ENCODE data around the gene NPFFR1. TPM values are rescaled to one million over a fixed set of nuclear protein-coding genes. Genes with fewer than 3 reads are reported as not detected.
"Not testable (repeated sequence)": the region's sequence is repeated elsewhere in the genome, so short reads cannot be mapped to it uniquely, and the experiment has no call there.

The NPFFR1 gene
- total and polyA plus RNA-seq, 2 experiments from 2014 or later = 0.03 to 0.05 TPM

DNA sequence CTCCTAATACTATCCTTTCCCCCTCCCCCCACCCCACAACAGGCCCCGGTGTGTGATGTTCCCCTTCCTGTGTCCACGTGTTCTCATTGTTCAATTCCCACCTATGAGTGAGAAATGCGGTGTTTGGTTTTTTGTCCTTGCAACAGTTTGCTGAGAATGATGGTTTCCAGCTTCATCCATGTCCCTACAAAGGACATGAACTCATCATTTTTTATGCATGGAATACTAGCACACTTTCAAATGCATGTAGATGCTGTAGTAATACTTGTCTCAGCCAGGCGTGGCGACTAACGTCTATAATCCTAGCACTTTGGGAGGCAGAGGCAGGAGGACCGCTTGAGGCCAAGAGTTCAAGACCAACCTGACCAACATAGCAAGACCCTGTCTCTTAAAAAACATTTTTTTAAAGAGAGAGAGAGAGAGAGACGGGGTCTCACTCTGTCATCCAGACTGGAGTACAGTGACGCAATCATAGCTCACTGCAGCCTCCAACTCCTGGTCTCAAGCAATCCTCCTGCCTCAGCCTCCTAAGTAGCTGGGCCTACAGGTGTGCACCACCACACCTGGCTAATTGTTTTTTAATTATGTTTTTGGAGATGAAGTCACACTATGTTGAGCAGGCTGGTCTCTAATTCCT is 60.9 kb downstream of the NPFFR1 start:
- H3K27ac Mint-ChIP-seq; H3K4me3 ChIP-seq; H3K4me2 ChIP-seq; H3K36me3 ChIP-seq (ENCODE audit: insufficient read depth); H3K9me3 Mint-ChIP-seq; H3K4me1 ChIP-seq (ENCODE audit: insufficient read depth); H3K36me3 Mint-ChIP-seq (ENCODE audit: low read depth); DNase-seq (ENCODE audit: low spot score); H3K27me3 ChIP-seq (ENCODE audit: insufficient read depth); H3K27me3 Mint-ChIP-seq (ENCODE audit: insufficient read depth, low read depth, poor library complexity); H2AFZ ChIP-seq; H3K4me1 Mint-ChIP-seq; H3K9me2 ChIP-seq (ENCODE audit: insufficient read depth); H3F3A ChIP-seq (replicated peaks; ENCODE audit: low read depth); H3K4me3 Mint-ChIP-seq; H3K27ac ChIP-seq (ENCODE audit: low read depth); ATAC-seq: not testable (repeated sequence)
- Histone ChIP-seq H3K79me2 (replicated peaks; ENCODE audit: insufficient read depth) (peaks cover 37% of the 10 kb centered on the region), H4K20me1 (replicated peaks; ENCODE audit: insufficient read depth) (peaks cover 15% of the 10 kb centered on the region)

DNA sequence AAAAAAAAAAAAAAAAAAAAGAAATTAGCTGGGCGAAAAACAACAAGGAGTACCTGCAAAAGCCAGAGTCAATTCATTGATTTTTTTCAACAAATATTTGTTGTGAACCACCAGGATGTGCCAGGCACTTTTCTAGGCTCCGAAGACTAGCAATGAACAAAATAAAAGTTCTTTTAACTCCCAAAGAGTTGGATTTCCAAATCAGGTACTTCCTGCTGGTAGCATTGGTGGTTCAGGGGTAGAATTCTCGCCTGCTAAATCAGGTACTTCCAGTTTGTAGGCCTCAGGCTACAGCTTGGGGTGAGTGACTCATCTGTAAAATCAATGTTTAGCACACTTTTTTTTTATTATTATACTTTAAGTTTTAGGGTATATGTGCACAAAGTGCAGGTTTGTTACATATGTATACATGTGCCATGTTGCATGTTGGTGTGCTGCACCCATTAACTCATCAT is 61.4 kb downstream of the NPFFR1 start:
- H4K20me1 ChIP-seq (replicated peaks; ENCODE audit: insufficient read depth) = peaks cover 12% of the 10 kb centered on the region
- no peaks in the 10 kb centered on the region for H3K27me3 ChIP-seq (ENCODE audit: insufficient read depth)
- DNase-seq (ENCODE audit: low spot score) (no peak), ATAC-seq (no peak)
- peaks cover 5% of the 10 kb centered on the region; the same call in 1 of the 2 replicates for H3K36me3 ChIP-seq (ENCODE audit: insufficient read depth)
- H3K4me2 ChIP-seq = no peak overlapping the region
- 0 out of 2 replicates have a peak, but pooled peaks cover 2% of the 10 kb centered on the region for H3F3A ChIP-seq (replicated peaks; ENCODE audit: low read depth)
- peaks cover 9% of the 10 kb centered on the region; the same call in 2 of the 3 replicates for H3K36me3 Mint-ChIP-seq (ENCODE audit: low read depth)
- no peak overlapping the region; the same call in 1 of the 2 replicates for H3K27ac ChIP-seq (ENCODE audit: low read depth)
- H3K4me1 Mint-ChIP-seq = 0 out of 3 replicates have a peak, but pooled peaks cover 2% of the 10 kb centered on the region
- peaks cover 2% of the 10 kb centered on the region for H3K27me3 Mint-ChIP-seq (ENCODE audit: insufficient read depth, low read depth, poor library complexity)
- no peak overlapping the region for H3K4me3 Mint-ChIP-seq
- no peak overlapping the region for H3K4me3 ChIP-seq
- no peak overlapping the region for H3K27ac Mint-ChIP-seq
- H3K79me2 ChIP-seq (replicated peaks; ENCODE audit: insufficient read depth) = peaks cover 34% of the 10 kb centered on the region
- H3K9me3 Mint-ChIP-seq = no peaks in the 10 kb centered on the region
- H3K9me2 ChIP-seq (ENCODE audit: insufficient read depth) = no peaks in the 10 kb centered on the region
- H2AFZ ChIP-seq = no peak overlapping the region
- H3K4me1 ChIP-seq (ENCODE audit: insufficient read depth) = no peaks in the 10 kb centered on the region
- TF ChIP-seq EZH2 (IDR thresholded peaks at IDR 0.05; ENCODE audit: low read depth, unreplicated experiment) (no peak), CREB1 (CRISPR knock-in tag; IDR thresholded peaks at IDR 0.05; ENCODE audit: low read depth) (no peak), ZNF114 (CRISPR knock-in tag; IDR thresholded peaks at IDR 0.05) (no peak), ZNF331 (CRISPR knock-in tag; IDR thresholded peaks at IDR 0.05; ENCODE audit: low read depth) (no peak), JUNB (IDR thresholded peaks at IDR 0.05; ENCODE audit: unreplicated experiment) (no peak), STAT1 (IDR thresholded peaks at IDR 0.05; ENCODE audit: unreplicated experiment) (no peak)
- TF ChIP-seq, protein P1, sequence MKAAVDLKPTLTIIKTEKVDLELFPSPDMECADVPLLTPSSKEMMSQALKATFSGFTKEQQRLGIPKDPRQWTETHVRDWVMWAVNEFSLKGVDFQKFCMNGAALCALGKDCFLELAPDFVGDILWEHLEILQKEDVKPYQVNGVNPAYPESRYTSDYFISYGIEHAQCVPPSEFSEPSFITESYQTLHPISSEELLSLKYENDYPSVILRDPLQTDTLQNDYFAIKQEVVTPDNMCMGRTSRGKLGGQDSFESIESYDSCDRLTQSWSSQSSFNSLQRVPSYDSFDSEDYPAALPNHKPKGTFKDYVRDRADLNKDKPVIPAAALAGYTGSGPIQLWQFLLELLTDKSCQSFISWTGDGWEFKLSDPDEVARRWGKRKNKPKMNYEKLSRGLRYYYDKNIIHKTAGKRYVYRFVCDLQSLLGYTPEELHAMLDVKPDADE (IDR thresholded peaks at IDR 0.05) = no peak
- TF ChIP-seq, protein P2, sequence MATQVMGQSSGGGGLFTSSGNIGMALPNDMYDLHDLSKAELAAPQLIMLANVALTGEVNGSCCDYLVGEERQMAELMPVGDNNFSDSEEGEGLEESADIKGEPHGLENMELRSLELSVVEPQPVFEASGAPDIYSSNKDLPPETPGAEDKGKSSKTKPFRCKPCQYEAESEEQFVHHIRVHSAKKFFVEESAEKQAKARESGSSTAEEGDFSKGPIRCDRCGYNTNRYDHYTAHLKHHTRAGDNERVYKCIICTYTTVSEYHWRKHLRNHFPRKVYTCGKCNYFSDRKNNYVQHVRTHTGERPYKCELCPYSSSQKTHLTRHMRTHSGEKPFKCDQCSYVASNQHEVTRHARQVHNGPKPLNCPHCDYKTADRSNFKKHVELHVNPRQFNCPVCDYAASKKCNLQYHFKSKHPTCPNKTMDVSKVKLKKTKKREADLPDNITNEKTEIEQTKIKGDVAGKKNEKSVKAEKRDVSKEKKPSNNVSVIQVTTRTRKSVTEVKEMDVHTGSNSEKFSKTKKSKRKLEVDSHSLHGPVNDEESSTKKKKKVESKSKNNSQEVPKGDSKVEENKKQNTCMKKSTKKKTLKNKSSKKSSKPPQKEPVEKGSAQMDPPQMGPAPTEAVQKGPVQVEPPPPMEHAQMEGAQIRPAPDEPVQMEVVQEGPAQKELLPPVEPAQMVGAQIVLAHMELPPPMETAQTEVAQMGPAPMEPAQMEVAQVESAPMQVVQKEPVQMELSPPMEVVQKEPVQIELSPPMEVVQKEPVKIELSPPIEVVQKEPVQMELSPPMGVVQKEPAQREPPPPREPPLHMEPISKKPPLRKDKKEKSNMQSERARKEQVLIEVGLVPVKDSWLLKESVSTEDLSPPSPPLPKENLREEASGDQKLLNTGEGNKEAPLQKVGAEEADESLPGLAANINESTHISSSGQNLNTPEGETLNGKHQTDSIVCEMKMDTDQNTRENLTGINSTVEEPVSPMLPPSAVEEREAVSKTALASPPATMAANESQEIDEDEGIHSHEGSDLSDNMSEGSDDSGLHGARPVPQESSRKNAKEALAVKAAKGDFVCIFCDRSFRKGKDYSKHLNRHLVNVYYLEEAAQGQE (IDR thresholded peaks at IDR 0.05; ENCODE audit: unreplicated experiment) = no peak
- TF ChIP-seq, protein P3, sequence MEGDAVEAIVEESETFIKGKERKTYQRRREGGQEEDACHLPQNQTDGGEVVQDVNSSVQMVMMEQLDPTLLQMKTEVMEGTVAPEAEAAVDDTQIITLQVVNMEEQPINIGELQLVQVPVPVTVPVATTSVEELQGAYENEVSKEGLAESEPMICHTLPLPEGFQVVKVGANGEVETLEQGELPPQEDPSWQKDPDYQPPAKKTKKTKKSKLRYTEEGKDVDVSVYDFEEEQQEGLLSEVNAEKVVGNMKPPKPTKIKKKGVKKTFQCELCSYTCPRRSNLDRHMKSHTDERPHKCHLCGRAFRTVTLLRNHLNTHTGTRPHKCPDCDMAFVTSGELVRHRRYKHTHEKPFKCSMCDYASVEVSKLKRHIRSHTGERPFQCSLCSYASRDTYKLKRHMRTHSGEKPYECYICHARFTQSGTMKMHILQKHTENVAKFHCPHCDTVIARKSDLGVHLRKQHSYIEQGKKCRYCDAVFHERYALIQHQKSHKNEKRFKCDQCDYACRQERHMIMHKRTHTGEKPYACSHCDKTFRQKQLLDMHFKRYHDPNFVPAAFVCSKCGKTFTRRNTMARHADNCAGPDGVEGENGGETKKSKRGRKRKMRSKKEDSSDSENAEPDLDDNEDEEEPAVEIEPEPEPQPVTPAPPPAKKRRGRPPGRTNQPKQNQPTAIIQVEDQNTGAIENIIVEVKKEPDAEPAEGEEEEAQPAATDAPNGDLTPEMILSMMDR (conservative IDR thresholded peaks at IDR 0.05; ENCODE audit: low read depth in 2 of 2) = no peak
